HepG2 (cell line): ENCODE results near the gene SLCO4A1. TPM values are rescaled to one million over a fixed set of nuclear protein-coding genes. Genes with fewer than 3 reads are reported as not detected.

Source experiments
- ATAC-seq: fragments of 200-7000 bp; cut with Tn5 transposase; 3 replicates; pipeline ENCODE4 v1.9.1; 2020; ENCODE audit warnings: mild to moderate bottlenecking, moderate library complexity
- BruUV-seq: library from RNA; stranded (reverse); fragments of 400-500 nt; replicated peaks from 2 replicates; lab custom pipeline; 2021; lab: Mats Ljungman, UMichigan
- CTCF ChIA-PET: fragments of 300-600 bp; formaldehyde crosslinking; extraction: SDS; loops from one replicate; lab custom pipeline; 2021; ENCODE audit warnings: low total read pairs, inconsistent platforms, low intra/inter-chr PET ratio; lab: Yijun Ruan, JAX
- POLR2A ChIA-PET: fragments of 350-600 bp; sonication (Branson Sonifier 250); formaldehyde crosslinking; loops from one replicate; lab custom pipeline; 2020; ENCODE audit warnings: antibody characterized with exemption, inconsistent platforms; lab: Yijun Ruan, JAX
- DNase-seq: peaks from one replicate; pipeline ENCODE4 v3.0.0-alpha.2; 2015; ENCODE audit warnings: low spot score
- FAIRE-seq: peaks from 3 replicates; lab custom pipeline; 2011; peaks lifted over from hg19 to GRCh38; lab: Jason Lieb, UNC
- H2AFZ ChIP-seq: one replicate; pipeline ENCODE4 v1.6.1; 2011; ENCODE audit warnings: low read length, inconsistent platforms
- H3K27ac ChIP-seq: fragments of 300-600 bp; 3 replicates; pipeline ENCODE4 v1.8.0; 2011; ENCODE audit warnings: mixed run types, mild to moderate bottlenecking, mixed read lengths, low read length, inconsistent platforms; ENCODE audit not compliant: insufficient read depth; ENCODE audit errors: extremely low read length
- H3K27me3 ChIP-seq, 2 experiments: fragments of 200-600 bp in 1 of 2; 2 replicates in 1 of 2; 3 replicates in 1 of 2; pipeline versions ENCODE4 v1.6.0 to v1.8.0; 2011; ENCODE audit warnings: low read length in 2 of 2, mild to moderate bottlenecking in 2 of 2, moderate library complexity in 2 of 2, inconsistent platforms in 1 of 2; ENCODE audit not compliant: insufficient read depth in 2 of 2, control insufficient read depth in 1 of 2
- H3K36me3 ChIP-seq, 2 experiments: fragments of 200-600 bp in 1 of 2; replicated peaks in 1 of 2; 2 replicates in 1 of 2; 3 replicates in 1 of 2; pipeline versions ENCODE4 v1.5.1 to v1.8.0; 2011; ENCODE audit warnings: low read length in 2 of 2, inconsistent platforms in 1 of 2; ENCODE audit not compliant: insufficient read depth in 2 of 2, control insufficient read depth in 1 of 2
- H3K4me1 ChIP-seq: 2 replicates; pipeline ENCODE4 v1.5.1; 2012; ENCODE audit warnings: low read length, inconsistent platforms; ENCODE audit not compliant: insufficient read depth
- H3K4me2 ChIP-seq: 2 replicates; pipeline ENCODE4 v1.6.0; 2011; ENCODE audit warnings: low read depth, low read length, inconsistent platforms
- H3K4me3 ChIP-seq, 3 experiments: fragments of 200-600 bp in 1 of 3; sonication (generic), shearing (Covaris generic) in 1 of 3; replicated peaks in 1 of 3; 2 replicates each; pipeline ENCODE4 v1.5.1; 2011 to 2016; ENCODE audit warnings: low read length in 3 of 3, inconsistent platforms in 2 of 3, low read depth in 2 of 3, mild to moderate bottlenecking in 2 of 3, control low read depth in 1 of 3, mixed read lengths in 1 of 3; ENCODE audit not compliant: insufficient read depth in 1 of 3
- H3K79me2 ChIP-seq: one replicate; pipeline ENCODE4 v1.6.1; 2011; ENCODE audit warnings: low read length, inconsistent platforms; ENCODE audit not compliant: insufficient read depth
- H3K9ac ChIP-seq: 2 replicates; pipeline ENCODE4 v1.6.0; 2011; ENCODE audit warnings: mild to moderate bottlenecking, low read depth, low read length, inconsistent platforms; ENCODE audit not compliant: insufficient read depth
- H3K9me3 ChIP-seq: 2 replicates; pipeline ENCODE4 v1.5.1; 2012; ENCODE audit warnings: mild to moderate bottlenecking, low read length
- H4K20me1 ChIP-seq: 2 replicates; pipeline ENCODE4 v1.6.0; 2011; ENCODE audit warnings: inconsistent platforms, mild to moderate bottlenecking, low read length, moderate library complexity; ENCODE audit not compliant: insufficient read depth
- E2F5 ChIP-seq: sonication (generic); formaldehyde crosslinking; conservative IDR thresholded peaks from 2 replicates; pipeline ENCODE4 v1.4.0; 2020; ENCODE audit warnings: missing genetic modification reagents
- KDM5B ChIP-seq: sonication (generic); formaldehyde crosslinking; IDR thresholded peaks from 2 replicates; pipeline ENCODE4 v1.4.0; 2020; ENCODE audit warnings: missing genetic modification reagents, mild to moderate bottlenecking, borderline replicate concordance
- MED8 ChIP-seq: sonication (generic); formaldehyde crosslinking; IDR thresholded peaks from 2 replicates; pipeline ENCODE4 v1.8.1; 2023; ENCODE audit warnings: mild to moderate bottlenecking, missing genetic modification reagents; ENCODE audit not compliant: insufficient replicate concordance
- NONO ChIP-seq, 2 experiments: fragments of 450-650 bp in 1 of 2; sonication (generic) in 1 of 2; formaldehyde crosslinking in 1 of 2; IDR thresholded peaks in 1 of 2; conservative IDR thresholded peaks in 1 of 2; 2 replicates each; pipeline versions ENCODE4 v1.6.1 to v1.8.0; 2017 to 2022; ENCODE audit warnings: mild to moderate bottlenecking in 1 of 2, missing genetic modification reagents in 1 of 2, moderate library complexity in 1 of 2
- NPAS2 ChIP-seq: sonication (generic); formaldehyde crosslinking; IDR thresholded peaks from 2 replicates; pipeline ENCODE4 v1.8.0; 2022; ENCODE audit warnings: mild to moderate bottlenecking, missing genetic modification reagents, borderline replicate concordance
- NRL ChIP-seq: sonication (generic); formaldehyde crosslinking; IDR thresholded peaks from 2 replicates; pipeline ENCODE4 v1.5.0; 2020; ENCODE audit warnings: missing genetic modification reagents, mild to moderate bottlenecking, moderate library complexity, borderline replicate concordance
- RBFOX2 ChIP-seq: fragments of 200-400 bp; formaldehyde crosslinking; IDR thresholded peaks from 2 replicates; pipeline ENCODE4 v1.6.1; 2017; ENCODE audit warnings: low read depth, mild to moderate bottlenecking, low read length
- ZNF576 ChIP-seq: sonication (generic); formaldehyde crosslinking; IDR thresholded peaks from 2 replicates; pipeline ENCODE4 v1.4.0; 2020; ENCODE audit warnings: mild to moderate bottlenecking, missing genetic modification reagents
- ZNF776 ChIP-seq: sonication (generic); formaldehyde crosslinking; IDR thresholded peaks from 2 replicates; pipeline ENCODE4 v1.4.0; 2020; ENCODE audit warnings: mild to moderate bottlenecking, missing genetic modification reagents
- WGBS: methylation state at CpG from one replicate; pipeline ENCODE4 v1.1.6; 2017; ENCODE audit warnings: low lambda C conversion rate; 5-methylcytosine and 5-hydroxymethylcytosine counted together
- in situ Hi-C: cut with HindIII; loops from 2 replicates; pipeline ENCODE4 v1.10.0; 2017; ENCODE audit warnings: low pct_unique_long_range_greater_than_20kb; ENCODE audit not compliant: extremely low pct_ligation_motif_present
- intact Hi-C: fragments of 100-400 bp; cut with micrococcal nuclease; formaldehyde crosslinking; loops from one replicate; pipeline ENCODE4 v1.10.0; 2022; ENCODE audit not compliant: unreplicated experiment
- polyA plus RNA-seq, 8 experiments: library from polyadenylated mRNA; depleted of rRNA in 3 of 8; stranded (reverse) in 7 of 8; unstranded in 1 of 8; fragments of >200 nt; fragmentation: Illumina TruSeq in 4 of 8; extraction: Trizol in 4 of 8; gene quantifications; 2 replicates each; pipeline versions ENCODE4 v1.2.1 to v1.2.3, GENCODE V29; 2011 to 2016; ENCODE audit warnings: low read depth in 4 of 8, missing spikeins in 1 of 8, mixed read lengths in 1 of 8; ENCODE audit not compliant: insufficient read depth in 1 of 8
- total RNA-seq, 5 experiments: library from RNA; depleted of rRNA; stranded (reverse); fragments of >200 nt; fragmentation: Illumina TruSeq; extraction: Trizol; gene quantifications; 2 replicates each; pipeline ENCODE4 v1.2.3, GENCODE V29; 2016; ENCODE audit warnings: low read depth in 1 of 5
- TF ChIP-seq, protein P1 (sequence below): sonication (generic); formaldehyde crosslinking; IDR thresholded peaks from 2 replicates; pipeline ENCODE4 v1.8.0; 2022; ENCODE audit warnings: missing genetic modification reagents, mild to moderate bottlenecking, moderate library complexity, borderline replicate concordance
- TF ChIP-seq, protein P2 (sequence below): sonication (generic); formaldehyde crosslinking; IDR thresholded peaks from 2 replicates; pipeline ENCODE4 v1.4.0; 2020; ENCODE audit warnings: missing genetic modification reagents; ENCODE audit errors: not compliant biosample characterization
- TF ChIP-seq, protein P3 (sequence below): sonication (generic); formaldehyde crosslinking; IDR thresholded peaks from 2 replicates; pipeline ENCODE4 v1.5.1; 2020; ENCODE audit warnings: mild to moderate bottlenecking, missing genetic modification reagents, moderate library complexity

SLCO4A1 gene
- total and polyA plus RNA-seq, 2 of the 13 experiments (the other 11 are each of a cell fraction or from before 2014, with no cell fraction given), result 55.5 to 112 TPM

DNA sequence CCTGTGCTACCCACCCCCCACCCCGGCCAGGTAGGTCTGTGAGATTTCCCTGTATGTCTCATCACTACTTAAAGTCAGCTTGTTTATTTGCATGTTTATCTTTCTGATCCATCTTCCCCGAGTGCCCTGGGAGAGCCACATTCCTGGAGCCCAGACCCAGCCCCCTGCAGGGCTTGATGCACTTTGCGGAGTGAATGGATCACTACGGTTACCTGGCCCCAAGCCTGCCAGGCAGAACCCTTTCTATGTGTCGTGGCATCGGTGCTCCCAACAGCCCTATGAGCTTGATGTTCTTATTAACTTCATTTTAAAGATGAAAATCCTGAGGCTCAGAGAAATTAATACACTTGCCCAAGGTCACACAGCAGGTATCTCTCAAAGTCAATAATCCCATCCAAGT, 13.6 kb upstream of the SLCO4A1 start (continued):
- TF ChIP-seq, protein P1, sequence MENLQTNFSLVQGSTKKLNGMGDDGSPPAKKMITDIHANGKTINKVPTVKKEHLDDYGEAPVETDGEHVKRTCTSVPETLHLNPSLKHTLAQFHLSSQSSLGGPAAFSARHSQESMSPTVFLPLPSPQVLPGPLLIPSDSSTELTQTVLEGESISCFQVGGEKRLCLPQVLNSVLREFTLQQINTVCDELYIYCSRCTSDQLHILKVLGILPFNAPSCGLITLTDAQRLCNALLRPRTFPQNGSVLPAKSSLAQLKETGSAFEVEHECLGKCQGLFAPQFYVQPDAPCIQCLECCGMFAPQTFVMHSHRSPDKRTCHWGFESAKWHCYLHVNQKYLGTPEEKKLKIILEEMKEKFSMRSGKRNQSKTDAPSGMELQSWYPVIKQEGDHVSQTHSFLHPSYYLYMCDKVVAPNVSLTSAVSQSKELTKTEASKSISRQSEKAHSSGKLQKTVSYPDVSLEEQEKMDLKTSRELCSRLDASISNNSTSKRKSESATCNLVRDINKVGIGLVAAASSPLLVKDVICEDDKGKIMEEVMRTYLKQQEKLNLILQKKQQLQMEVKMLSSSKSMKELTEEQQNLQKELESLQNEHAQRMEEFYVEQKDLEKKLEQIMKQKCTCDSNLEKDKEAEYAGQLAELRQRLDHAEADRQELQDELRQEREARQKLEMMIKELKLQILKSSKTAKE (CRISPR knock-in tag), result no peak

DNA sequence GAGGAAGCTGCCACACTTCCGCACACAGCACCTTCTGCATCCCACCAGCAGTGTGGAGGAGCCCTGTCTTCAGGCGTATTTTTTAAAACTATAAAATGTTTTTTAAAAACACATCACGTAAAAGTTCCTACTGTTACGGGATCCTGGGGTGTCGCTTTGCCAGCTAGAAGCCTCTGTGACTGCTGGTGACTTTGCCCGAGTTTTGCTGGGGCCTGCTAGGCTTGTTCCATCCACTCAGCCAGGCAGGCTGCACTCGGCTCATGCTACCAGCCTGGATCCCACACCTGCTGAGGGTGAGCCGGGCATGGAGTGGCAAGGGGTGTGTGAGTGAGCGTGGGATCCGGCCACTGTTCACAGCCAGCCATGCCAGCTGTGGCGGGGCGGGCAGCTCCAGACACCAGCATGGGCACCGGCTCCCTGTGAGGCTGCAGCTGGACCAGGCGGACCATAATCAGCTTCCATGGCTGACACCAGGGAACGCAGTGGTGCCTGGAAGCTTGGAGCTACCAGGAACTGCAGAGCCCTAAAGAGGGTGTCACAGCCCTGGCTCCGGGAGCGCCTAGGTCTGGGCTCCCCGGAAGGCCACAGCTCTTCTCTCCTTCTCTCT, 12.3 kb upstream of the SLCO4A1 start:
- intact Hi-C loops, result no loop called here
- TF ChIP-seq MED8 (CRISPR knock-in tag), result peak; percentile 53
- peak; percentile 40; the same call in 1 of the 2 replicates for TF ChIP-seq ZNF576 (CRISPR knock-in tag)
- no peak for TF ChIP-seq E2F5 (CRISPR knock-in tag)
- 0 out of 2 replicates have a peak, but pooled peaks have one; percentile 51 for TF ChIP-seq ZNF776 (CRISPR knock-in tag)
- 0 out of 2 replicates have a peak, but pooled peaks have one; percentile 36 for TF ChIP-seq KDM5B (CRISPR knock-in tag)
- no peak for TF ChIP-seq NPAS2 (CRISPR knock-in tag)
- TF ChIP-seq RBFOX2, result no peak
- peak; percentile 63; the same call in 1 of the 2 replicates for TF ChIP-seq NRL (CRISPR knock-in tag)
- TF ChIP-seq, protein P2, sequence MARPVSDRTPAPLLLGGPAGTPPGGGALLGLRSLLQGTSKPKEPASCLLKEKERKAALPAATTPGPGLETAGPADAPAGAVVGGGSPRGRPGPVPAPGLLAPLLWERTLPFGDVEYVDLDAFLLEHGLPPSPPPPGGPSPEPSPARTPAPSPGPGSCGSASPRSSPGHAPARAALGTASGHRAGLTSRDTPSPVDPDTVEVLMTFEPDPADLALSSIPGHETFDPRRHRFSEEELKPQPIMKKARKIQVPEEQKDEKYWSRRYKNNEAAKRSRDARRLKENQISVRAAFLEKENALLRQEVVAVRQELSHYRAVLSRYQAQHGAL, result no peak
- TF ChIP-seq, protein P3, sequence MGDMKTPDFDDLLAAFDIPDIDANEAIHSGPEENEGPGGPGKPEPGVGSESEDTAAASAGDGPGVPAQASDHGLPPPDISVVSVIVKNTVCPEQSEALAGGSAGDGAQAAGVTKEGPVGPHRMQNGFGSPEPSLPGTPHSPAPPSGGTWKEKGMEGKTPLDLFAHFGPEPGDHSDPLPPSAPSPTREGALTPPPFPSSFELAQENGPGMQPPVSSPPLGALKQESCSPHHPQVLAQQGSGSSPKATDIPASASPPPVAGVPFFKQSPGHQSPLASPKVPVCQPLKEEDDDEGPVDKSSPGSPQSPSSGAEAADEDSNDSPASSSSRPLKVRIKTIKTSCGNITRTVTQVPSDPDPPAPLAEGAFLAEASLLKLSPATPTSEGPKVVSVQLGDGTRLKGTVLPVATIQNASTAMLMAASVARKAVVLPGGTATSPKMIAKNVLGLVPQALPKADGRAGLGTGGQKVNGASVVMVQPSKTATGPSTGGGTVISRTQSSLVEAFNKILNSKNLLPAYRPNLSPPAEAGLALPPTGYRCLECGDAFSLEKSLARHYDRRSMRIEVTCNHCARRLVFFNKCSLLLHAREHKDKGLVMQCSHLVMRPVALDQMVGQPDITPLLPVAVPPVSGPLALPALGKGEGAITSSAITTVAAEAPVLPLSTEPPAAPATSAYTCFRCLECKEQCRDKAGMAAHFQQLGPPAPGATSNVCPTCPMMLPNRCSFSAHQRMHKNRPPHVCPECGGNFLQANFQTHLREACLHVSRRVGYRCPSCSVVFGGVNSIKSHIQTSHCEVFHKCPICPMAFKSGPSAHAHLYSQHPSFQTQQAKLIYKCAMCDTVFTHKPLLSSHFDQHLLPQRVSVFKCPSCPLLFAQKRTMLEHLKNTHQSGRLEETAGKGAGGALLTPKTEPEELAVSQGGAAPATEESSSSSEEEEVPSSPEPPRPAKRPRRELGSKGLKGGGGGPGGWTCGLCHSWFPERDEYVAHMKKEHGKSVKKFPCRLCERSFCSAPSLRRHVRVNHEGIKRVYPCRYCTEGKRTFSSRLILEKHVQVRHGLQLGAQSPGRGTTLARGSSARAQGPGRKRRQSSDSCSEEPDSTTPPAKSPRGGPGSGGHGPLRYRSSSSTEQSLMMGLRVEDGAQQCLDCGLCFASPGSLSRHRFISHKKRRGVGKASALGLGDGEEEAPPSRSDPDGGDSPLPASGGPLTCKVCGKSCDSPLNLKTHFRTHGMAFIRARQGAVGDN (CRISPR knock-in tag), result 0 out of 2 replicates have a peak, but pooled peaks have one; percentile 17
- TF ChIP-seq NONO (IDR thresholded peaks at IDR 0.05), result no peak
- TF ChIP-seq NONO (CRISPR knock-in tag; conservative IDR thresholded peaks at IDR 0.05), result no peak

More for the DNA sequence above, 12.3 kb upstream of the SLCO4A1 start:
- DNase-seq, result no peak
- in situ Hi-C loops, result no loop called here
- H3K4me3 ChIP-seq, result no peak overlapping the region
- CTCF ChIA-PET, result no interaction called here
- 53% methylated on average over 12 of the region's 18 CpGs for WGBS
- H2AFZ ChIP-seq, result no peak overlapping the region
- H4K20me1 ChIP-seq, result no peaks in the 10 kb centered on the region
- peaks cover 61% of the 10 kb centered on the region for H3K4me1 ChIP-seq
- peaks cover 23 to 65% of the 10 kb centered on the region in 2 experiments for H3K27me3 ChIP-seq
- no peak overlapping the region for H3K4me2 ChIP-seq
- no peak for FAIRE-seq
- H3K36me3 ChIP-seq, result no peaks in the 10 kb centered on the region
- POLR2A ChIA-PET, result interaction anchor here (1.0 kb wide), 1 partner anchor 9 kb away, joined by 4 read pairs; no protein-coding TSS in a partner anchor
- H3K27ac ChIP-seq, result no peak overlapping the region
- H3K79me2 ChIP-seq, result no peaks in the 10 kb centered on the region
- H3K9ac ChIP-seq, result no peak overlapping the region
- no peaks in the 10 kb centered on the region for H3K9me3 ChIP-seq
- no TSS peak for BruUV-seq
- no peak for ATAC-seq
